Stimulated activated CD4-positive, alpha-beta T cell treated with anti-CD3 and anti-CD28 coated beads, Interleukin-2, amount 100 ng/mL, for 4 hours (primary cell): ENCODE data around the gene ANKRD13A.
A peak's percentile ranks its signal among the peaks of the same experiment; 100 is the strongest.
"Not testable (repeated sequence)": the region's sequence is repeated elsewhere in the genome, so short reads cannot be mapped to it uniquely, and the experiment has no call there.

Experiments
- DNase-seq: peaks from one replicate; pipeline ENCODE4 v3.0.0-alpha.2; 2020; ENCODE audit warnings: low read depth

The ANKRD13A gene

DNA sequence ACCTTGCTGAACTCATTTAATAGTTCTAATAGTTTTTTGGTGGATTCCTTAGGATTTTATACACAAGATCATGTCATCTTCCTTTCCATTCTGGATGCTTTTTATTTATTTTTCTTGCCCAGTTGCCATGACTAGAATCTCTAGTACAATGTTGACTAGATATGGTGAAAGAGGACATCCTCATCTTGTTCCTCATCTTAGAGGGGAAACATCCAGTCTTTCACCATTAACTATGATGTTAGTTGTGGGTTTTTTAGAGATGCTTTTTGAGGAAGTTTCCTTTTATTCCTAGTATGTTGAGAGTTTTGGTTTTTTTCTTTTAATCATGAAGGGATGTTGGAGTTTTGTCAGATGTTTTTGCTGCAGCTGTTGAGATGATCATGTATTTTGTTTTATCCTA lies 8.7 kb downstream of the ANKRD13A start:
- DNase-seq, result no peak

- DNase-seq, result not testable (repeated sequence)
Measured at GRCh38 chr12:110008681-110009398, 9.6 kb downstream of the ANKRD13A start.

- DNase-seq, result no peak
Measured at GRCh38 chr12:110010853-110011723, 11.9 kb downstream of the ANKRD13A start.

DNA sequence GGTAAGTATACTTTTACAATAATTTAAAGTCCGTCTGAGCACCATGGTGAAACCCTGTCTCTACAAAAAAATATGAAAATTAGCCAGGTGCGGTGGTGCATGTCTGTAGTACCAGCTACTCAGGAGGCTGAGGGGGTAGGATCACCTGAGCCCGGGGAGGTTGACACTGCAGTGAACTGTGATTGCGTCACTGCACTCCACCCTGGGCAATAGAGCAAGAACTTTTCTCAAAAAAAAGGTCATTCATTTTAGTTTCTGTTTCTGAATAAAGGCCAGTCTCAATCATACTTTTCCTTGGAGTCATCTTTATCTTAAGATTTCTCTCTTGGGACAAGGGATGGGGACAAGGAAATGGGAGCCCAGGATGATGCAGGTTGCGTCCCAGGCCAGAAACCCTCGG lies 12.9 kb downstream of the ANKRD13A start:
- no peak for DNase-seq

DNA sequence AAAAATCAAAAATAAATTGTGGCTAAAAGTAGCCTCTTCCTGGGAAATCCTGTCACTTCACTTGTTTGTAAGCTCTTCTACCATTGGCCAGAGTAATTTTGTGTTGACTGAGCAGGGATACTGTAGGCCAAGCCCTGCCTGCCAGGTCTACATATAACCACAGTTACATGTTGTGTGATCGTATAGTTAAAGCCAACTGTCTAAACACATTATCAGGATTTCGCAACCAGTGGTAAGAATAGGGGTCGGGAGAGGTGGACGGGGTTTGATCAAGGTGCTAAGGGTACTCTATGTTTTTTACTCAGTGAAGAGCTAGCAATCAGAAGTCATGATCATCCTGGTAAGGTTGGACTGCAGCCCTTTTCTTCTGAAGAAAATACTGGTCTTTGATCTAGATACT lies 13.4 kb downstream of the ANKRD13A start:
- DNase-seq, result no peak

- DNase-seq, result no peak
Measured at GRCh38 chr12:110015132-110015531, 15.9 kb downstream of the ANKRD13A start.

DNA sequence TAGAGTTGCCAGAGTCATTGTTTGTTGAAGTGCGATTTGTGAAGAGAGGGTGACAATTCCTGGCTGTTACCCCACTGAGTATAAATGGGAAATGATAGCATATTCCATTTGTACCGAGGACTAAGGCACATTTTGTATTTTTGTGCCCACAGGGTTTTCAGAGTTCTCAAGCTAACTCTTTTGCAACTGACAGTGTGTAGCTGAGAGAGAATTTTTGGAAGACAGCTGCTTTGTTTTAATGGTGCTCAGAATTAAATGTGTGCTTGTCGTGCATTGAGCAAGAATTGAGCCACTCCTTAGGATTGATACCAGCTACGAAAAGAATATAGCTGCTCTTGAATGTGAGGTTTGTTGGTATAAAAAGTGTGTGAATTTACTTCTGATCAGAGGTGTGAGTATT lies 21.7 kb downstream of the ANKRD13A start:
- DNase-seq, result no peak

- DNase-seq, result no peak
Measured at GRCh38 chr12:110023059-110023980, 24.1 kb downstream of the ANKRD13A start.

DNA sequence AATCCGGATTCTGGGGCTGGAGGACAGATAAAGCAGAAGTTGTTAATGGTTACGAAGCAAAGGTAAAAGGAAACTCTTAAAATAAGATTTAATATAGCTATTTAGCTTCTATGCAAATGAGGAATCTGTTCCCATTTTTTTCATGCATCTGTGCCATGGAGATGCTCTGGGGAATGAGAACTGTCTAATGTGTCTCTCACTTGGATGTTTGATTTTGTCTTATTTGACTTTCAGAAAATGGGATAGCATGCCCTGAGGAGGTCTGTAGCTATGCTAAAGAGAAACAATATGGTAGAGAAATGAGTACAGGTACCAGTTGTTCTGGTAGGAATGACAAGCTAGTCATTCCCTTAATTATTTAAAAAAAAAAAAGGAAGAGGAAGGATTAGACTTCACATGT lies 24.8 kb downstream of the ANKRD13A start:
- no peak for DNase-seq

DNA sequence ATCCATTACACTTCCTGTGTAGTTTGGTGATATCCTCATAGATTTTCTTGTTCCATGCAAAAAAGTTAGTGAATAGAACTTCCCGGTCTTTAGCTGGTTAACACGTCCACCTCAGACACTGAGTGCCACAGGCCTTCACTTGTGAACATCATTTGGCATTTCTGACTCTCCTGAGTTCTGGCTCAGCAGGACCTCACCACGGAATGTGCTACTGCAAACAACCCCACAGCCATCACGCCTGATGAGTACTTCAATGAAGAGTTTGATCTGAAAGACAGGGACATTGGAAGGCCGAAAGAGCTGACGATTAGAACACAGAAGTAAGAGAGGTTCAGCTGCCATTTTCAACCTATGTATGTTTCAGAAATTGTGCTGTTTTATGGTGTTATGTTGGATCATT lies 29.1 kb downstream of the ANKRD13A start:
- no peak for DNase-seq

- no peak for DNase-seq
Measured at GRCh38 chr12:110029290-110029815, 30.1 kb downstream of the ANKRD13A start.

- DNase-seq, result no peak
Measured at GRCh38 chr12:110033888-110034287, 34.7 kb downstream of the ANKRD13A start.

DNA sequence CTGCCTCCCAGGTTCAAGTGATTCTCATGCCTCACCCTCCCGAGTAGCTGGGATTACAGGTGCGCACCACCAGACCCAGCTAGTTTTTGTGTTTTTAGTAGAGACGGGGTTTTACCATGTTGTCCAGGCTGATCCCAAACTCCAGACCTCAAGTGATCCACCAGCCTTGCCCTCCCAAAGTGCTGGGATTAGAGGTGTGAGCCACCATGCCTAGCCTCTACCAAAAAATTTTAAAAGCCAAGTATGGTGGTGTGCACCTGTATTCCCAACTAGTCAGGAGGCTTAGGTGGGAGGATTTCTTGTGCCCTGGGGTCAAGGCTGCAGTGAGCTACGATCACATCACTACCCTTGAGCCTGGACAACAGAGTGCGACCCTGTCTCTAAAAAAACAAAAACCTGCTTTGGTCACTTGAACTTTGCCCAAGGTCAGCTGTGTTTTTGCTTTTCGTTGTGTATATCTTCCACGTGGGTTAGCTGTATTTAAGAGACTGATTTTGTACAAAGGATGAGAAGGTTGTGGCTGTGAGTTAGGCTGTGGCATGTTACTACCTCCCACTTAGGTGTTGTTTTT lies 36.4 kb downstream of the ANKRD13A start:
- DNase-seq, result no peak

GRCh38 chr12:110037315-110037714 lies 38.1 kb downstream of the ANKRD13A start:
- DNase-seq, result no peak

DNA sequence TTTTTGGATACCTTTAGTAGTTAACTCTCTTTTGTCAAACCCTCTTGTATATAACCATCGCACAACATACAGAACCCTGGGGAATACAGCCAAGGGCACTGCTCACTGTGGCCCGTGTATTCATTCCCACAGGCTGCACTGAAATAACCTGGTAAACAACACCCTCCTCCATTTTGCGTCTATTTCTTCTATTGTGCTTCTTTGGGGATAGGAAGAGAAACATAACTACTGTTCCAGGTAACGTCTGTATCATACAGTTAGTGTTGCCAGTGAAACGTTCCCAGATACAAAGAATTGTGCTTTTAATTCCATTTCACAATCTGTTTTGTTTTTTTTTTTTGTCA lies 39.5 kb downstream of the ANKRD13A start:
- DNase-seq, result no peak

DNA sequence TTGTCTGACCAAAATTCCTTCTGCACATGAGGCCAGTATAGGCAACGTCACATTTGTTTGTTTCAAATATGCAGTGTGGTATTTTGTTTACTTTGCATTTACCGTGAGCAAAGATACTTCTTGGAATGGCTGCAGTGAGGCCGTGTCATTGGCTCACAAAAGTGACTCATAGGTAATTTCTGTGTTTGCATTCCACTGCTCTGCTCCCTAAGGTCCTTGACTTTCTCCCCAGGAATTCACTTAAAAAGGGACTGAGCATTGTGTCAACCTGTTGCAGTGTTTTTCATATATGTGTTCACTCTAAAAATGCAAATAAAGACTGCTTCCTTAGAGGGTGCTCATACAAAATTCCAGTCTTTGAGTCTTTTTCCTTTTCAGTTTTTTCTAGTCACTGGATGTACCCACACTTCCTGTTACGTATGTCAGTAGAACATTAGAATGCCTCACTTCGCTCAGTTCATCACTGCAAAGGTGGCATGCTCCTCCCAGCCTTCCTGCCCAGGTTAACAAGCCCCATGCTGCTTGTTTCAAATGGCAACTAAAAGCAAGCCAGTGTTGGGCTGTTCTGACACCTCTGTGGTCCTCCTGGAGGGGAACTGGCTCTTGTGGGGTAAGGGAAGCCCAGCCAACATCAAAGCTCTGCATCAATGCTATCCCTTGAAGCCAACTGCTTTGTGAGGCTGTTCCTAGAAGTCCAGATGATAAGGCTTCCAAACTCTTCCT lies 40.0 kb downstream of the ANKRD13A start:
- peak; percentile 11 for DNase-seq

DNA sequence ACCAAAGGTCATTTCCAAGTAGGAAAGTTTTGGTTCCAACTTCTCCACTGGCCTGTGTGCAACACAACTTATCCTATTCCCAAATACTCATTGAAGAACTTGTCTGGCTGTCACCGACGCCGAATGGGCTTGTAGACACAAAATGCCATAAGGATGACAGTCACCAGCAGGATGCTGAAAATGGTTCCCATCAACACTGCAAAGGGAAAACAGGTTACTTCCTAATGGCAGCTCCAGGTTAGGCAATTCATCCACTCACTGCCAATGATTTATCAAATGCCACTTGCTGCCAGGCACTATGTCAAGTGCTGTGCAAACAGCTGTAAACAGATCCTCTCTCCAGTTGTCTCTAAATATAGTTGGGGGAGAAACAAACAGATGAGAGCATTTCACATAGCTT lies 43.0 kb downstream of the ANKRD13A start:
- no peak for DNase-seq

DNA sequence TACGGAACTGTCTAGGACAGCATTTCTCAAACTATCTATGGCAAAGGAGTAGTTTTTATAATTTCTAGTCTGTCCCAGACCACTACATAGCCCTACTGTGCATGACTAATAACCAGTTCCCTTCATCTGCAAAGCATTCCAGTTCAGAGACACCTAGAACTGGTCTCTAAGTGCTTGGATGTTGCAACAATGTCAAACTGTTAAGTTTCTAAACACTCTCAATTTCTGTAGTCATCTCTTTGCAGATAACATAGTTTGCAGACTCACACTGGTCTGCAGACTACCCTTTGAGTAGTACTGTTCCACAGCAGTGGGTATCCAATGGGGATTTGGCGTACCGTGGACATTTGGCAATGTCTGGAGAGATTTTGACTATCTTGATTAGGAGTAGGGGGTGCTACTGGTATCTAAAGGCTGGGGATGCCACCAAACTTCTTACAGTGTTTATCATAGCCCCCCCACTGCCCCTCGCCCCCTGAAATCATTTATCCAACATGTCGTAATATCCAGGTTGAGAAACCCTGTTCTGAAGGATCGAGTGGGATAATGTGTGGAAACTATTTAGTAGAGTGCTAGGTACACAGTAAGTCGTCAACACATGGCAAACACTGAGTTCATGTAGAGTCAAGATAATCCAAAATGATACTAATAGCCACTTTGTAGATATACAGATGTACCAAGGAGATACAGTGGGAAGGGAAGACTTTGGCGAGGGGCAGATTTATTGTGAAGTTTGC lies 47.4 kb downstream of the ANKRD13A start:
- no peak for DNase-seq

DNA sequence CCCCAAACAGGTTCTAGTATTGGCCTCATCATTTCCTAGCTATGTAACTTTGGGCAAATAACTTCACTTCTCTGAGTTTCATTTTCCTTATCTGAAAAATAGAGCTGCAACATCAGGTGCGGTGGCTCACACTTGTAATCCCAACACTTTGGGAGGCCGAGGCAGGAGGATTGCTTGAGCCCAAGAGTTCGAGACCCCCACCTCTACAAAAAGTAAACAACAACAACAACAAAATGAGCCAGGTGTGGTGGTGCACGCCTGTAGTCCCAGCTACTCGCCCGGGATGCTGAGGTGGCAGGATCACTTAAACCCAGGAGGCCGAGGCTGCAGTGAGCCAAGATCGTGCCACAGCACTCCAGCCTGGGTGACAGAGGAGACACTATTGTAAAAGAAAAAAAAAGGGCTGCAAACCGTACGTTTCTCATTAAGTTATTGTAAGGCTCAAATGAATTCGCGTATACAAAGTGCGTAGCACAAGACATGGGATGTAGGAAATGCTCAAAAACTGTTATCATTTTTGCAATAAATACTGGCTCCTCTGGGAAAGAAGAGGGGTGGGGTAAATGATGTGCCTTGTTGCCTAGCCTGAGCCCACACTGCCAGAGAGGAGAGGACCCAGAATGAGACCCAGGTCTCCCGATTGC lies 48.2 kb downstream of the ANKRD13A start:
- DNase-seq, result no peak
